ENCODE data around the gene ALK.
"Not testable (repeated sequence)": the region's sequence is repeated elsewhere in the genome, so short reads cannot be mapped to it uniquely, and the experiment has no call there.

The ALK gene

DNA sequence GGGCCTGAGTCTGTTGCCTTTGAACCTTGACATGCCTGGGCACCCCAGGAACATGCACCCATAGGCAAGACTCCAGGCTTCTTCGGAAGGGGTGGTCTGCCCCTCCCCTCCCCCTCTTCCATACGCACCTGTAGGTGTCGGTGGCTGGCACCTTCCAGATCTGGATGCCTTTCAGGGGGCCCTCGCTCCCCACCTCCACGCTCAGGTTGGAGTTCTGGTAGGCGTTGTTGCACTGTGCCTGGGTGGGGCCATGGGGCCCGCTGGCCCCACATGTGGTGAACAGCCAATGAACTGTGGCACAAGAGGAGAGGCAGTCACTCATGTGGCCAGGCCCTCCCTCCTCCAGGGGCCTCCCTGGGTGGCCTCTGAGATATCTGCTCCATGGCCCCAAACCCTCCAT, 670.4 kb downstream of the ALK start:
- DNase-seq (ENCODE audit: low read depth in 2 of 2): no peak

DNA sequence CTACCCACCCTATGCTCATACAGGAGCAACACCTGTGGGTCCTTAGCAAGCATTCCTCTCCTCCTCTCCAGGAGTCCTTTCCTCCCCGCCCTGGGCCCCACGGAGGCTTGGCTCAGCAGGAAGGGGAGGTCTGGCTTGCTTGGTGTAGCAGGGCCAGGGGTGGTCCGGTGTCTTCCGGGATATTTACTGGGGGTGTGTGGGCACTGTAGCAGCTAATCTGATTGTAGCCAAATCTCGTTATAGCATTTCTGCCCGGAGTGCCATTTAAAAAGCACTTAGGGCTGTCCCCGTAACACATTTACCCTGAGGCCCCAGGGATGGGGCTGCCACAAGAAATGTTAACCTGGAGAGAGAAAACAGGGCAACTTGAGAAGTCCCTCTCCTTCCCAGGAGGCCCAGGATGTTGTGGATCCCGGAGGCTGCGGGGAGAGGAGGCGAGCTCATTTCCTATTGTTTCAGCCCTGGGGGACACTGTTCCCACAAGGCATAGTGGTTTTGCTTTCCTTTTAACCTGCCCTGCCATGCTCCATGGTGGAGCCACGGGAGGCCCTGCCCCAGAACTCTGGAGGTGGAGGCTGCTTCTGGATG, 671.6 kb downstream of the ALK start:
- no peak for DNase-seq (ENCODE audit: low read depth in 2 of 2)

DNA sequence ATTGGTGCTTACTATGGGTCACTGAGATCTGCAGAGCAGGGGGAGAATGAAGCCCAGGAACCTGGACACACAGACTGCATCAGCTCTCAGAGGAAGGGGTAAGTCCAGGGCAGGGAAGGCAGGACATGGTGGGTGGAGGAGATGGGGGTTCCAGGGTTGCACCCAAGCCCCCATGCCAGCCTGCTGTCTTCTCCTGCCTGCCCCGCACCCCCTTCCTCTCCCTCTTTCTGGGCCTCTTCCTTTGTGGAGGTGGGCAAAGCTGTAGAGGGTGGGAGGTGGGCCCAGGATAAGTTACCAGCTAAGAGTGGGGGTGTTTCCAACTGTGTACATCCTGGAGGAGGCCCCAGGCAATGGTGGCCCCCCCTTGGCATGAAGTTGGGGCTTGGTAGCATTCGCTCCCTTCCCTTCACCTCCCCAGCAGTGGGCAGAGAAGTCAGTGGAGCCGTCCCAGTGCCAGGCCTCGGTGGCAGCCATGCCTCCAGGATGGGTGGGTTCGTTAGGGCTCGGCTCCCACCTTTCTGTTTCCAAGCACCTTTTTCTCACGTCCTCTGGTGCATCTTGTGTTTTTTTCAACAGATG, 674.0 kb downstream of the ALK start:
- no peak for DNase-seq (ENCODE audit: low read depth in 2 of 2)

DNA sequence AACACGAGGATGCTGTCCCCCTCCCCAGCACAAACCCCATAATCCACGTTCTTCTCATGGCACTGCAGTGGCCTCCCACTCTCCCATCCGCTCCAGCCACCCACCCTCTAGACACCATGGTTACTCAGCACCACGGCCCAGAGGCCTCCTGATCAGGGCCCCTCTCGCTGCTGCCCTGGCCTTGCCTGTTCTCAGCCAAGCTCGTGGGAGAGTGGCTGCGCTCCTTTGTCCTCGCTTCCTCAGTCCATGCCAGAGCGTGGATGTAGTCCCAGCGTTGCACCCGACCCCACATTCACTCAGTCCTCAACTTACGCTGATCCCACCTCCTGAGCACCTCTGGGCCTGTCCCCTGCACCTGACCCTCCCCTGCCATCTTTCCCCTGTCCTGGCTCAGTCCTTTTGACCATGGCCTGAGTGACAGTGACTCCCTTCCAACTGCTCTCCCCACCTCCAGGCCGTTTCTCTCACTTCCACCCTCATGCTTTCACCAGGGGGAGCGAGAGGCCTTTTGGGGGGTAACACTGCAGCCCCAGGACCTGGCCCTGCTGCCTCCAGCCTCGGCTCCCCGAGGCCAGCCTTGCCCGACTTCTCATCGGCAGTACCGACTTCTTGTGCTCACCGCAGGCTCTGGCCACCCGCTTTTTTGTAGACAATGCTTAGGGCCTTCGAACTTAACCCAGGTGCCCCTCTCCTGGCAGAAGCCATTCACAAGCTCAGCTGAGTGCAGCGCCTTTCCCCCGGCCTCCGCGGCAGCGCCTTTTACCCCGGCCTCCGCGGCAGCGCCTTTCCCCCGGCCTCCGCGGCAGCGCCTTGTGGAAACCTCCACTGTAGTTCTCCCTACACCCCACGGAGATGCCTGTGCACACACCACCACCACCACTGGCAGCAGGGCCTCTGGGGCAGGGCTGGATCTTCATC, 674.7 kb downstream of the ALK start:
- DNase-seq (ENCODE audit: low read depth in 2 of 2): no peak

DNA sequence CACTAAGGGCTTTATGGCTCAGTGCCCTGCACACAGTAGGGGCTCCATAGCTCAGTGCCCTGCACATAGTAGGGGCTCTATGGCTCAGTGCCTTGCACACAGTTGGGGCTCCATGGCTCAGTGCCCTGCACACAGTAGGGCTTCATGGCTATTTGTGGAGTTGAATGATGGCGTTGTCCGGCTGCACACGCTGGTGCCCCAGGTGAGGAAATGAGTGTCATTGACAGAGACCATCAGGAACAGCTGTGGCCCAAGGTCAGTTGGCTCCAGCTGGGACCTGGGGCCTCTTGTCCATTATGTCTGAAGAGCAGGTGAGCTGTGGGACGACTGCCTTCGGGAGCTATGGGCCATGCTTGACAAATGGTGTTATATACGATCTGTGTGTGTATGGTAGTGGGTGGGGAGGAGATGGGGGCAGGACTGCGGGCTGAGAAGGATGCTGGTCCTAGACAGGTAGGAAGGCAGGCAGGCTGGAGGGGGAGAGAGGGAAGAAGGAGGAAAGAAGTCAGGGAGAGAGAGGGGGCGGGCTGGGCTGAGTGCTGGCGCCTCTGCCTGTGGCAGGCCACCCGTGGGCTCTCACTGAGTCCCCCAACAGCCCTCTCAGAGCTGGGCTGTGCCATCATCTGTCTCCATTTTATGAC, 675.5 kb downstream of the ALK start:
- no peak for DNase-seq (ENCODE audit: low read depth in 2 of 2)

DNA sequence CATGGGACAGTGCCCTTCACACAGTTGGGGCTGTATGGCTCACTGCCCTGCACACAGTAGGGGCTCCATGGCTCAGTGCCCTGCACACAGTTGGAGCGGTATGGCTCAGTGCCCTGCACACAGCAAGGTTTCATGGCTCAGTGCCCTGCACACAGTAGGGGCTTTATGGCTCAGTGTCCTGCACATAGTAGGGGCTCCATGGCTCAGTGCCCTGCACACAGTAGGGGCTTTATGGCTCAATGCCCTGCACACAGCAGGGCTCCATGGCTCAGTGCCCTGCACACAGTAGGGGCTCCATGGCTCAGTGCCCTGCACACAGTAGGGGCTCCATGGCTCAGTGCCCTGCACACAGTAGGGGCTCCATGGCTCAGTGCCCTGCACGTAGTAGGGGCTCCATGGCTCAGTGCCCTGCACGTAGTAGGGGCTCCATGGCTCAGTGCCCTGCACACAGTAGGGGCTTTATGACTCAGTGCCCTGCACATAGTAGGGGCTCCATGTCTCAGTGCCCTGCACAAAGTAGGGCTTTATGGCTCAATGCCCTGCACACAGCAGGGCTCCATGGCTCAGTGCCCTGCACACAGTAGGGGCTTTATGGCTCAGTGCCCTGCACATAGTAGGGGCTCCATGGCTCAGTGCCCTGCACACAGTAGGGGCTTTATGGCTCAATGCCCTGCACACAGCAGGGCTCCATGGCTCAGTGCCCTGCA, 676.2 kb downstream of the ALK start:
- DNase-seq (ENCODE audit: low read depth in 2 of 2): not testable (repeated sequence)

DNA sequence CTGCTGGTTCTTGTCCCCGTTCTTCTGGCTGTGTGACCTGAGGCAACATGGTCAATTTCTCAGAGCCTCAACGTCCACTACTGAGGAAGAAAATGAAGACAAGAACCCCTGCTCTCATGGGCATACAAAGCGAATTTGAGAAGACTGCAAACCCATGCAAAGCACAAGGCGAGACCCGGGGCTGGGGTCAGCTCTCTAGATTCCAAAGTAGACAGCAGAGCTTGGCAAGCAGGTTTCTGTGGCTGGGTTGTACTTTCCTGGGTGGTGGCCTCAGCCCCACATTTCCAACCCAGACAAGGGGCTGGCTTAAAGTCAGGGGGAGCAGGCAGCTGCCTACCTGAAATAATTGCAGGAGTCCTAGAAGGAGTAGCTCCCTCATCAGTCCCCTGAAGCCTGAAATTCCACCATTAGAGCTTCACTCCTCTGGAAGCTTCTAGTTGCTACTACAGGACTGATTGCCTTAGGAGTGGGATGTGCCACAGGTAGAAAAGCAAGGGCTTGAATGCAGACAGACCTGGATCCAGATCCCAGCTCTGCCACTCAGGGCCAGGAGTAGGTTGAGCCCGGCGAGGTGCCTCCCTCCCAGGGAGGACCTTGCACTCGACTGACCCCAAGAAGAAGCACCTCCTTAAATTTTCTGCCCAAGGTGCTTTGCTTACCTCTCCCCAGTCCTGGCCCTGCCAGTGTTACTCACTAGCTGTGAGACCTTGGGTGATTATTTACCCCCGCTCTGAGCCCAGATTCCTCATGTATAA, 678.6 kb downstream of the ALK start:
- DNase-seq (ENCODE audit: low read depth in 2 of 2): no peak

- no peak for DNase-seq (ENCODE audit: low read depth in 2 of 2)
Observed at GRCh38 chr2:29241955-29242565, 679.3 kb downstream of the ALK start.

GRCh38 chr2:29241341-29241740, 680.0 kb downstream of the ALK start:
- DNase-seq (ENCODE audit: low read depth in 2 of 2): no peak

DNA sequence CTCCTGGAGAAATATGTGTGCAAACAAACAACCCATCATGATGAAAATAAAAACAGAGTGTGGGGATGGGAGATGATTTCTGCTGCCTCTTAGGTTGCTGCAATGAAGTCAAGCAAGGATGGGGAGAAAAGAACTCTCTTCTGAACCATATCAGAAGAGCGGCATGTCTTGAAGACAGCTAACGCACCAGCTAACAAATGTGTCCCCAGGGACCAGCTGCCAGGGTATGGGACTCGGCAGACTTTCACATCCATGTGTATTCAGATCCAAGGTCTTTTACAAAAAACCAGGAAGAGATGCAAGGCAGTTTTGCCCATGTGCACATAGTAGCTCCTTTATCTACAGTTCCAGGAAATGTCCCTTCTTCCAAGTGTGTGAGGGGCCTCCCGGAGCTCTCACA, 680.8 kb downstream of the ALK start:
- DNase-seq (ENCODE audit: low read depth in 2 of 2): no peak

DNA sequence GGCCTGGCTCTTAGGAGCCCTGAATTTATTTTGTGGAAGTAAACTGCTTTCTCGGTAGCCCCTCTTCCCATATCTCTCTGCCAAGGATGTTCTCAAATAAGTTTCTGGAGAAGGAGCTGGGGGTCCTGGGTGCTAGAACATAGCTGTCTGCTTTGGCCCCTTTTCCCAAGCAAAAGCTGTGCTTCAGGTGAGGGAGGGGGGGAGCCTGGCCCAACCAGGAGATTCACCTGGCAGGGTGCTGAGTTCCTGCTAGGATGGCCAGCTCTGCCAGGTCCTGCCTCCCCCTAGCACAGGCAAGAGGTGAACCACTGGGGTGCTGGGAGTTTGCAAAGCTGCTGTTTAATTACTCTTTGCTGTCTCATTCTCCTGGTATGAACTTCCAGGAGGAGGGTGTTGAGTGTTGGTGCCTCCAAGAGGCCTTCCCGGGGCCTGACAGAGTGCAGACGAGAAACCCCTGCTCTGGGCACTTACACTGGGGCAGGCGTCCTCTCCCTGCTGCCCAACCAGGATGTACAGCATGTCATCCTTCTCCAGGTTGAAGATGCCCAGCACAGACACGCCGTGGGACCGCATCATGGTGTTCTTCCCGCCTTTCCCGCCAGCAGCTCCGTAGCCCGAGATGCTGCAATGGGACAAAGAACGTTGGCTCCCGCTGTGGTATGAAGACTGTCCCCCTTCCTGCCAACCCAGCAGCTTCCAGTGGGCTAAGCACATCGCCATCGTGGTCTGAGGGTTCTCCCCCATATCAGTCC, 682.0 kb downstream of the ALK start:
- DNase-seq (ENCODE audit: low read depth in 2 of 2): no peak

DNA sequence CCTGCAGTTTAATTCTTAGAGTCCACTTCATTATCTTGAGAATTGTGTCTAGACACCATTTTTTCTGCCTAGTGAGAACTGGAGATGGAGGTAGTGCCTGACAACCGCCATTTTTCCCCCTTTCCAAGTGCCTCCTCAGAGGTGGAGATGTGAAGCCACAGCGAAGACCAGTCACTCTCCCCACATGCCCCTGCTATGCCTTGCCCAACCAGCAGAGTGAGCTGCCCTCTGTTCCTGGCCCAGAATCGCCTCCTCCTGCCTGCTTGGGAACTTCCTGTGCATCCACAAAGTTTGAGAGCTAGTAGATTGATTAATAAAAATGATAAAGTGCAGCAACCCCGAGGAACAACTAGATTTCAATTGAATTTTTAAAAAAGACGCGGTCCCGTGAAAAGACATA, 682.9 kb downstream of the ALK start:
- no peak for DNase-seq (ENCODE audit: low read depth in 2 of 2)

DNA sequence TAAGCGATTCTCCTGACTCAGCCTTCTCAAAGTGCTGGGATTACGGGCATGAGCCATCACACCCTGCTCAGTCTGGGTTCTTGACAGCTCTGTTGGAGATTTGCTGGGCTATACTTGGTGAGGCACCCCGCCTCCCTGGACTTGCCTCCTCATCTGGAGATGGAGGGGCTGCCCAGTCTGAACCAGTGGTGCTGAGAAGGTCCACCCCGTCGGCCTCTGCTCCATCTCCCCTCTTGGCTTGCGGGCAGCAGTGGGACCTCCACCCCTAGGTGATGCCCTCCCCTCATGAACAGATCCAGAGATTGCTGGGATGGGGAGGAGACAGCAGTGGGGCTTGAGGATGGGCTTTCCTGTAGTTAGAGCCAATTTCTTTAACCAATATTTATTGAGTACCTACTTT, 685.3 kb downstream of the ALK start:
- DNase-seq (ENCODE audit: low read depth in 2 of 2): no peak

DNA sequence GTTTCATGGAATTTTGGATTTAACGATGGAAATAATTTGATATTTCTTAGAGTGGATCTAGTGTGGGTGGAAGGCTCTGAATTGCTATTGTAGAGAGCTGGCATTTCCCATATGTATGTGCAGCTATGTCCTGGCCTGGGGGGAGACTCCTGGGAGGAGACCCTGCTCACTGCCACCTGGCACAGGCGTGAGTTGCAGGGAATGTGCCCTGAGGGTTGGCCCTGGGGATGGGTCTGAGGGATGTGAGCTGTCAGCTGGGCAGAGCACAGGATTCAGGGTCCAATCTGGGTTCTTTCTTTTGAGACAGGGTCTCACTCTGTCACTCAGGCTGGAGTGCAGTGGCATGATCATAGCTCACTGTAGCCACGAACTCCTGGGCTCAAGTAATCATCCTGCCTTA, 686.0 kb downstream of the ALK start:
- no peak for DNase-seq (ENCODE audit: low read depth in 2 of 2)

- no peak for DNase-seq (ENCODE audit: low read depth in 2 of 2)
Observed at GRCh38 chr2:29233428-29233827, 688.0 kb downstream of the ALK start.

GRCh38 chr2:29232041-29232440, 689.3 kb downstream of the ALK start:
- no peak for DNase-seq (ENCODE audit: low read depth in 2 of 2)

GRCh38 chr2:29229640-29230039, 691.7 kb downstream of the ALK start:
- no peak for DNase-seq (ENCODE audit: low read depth in 2 of 2)

DNA sequence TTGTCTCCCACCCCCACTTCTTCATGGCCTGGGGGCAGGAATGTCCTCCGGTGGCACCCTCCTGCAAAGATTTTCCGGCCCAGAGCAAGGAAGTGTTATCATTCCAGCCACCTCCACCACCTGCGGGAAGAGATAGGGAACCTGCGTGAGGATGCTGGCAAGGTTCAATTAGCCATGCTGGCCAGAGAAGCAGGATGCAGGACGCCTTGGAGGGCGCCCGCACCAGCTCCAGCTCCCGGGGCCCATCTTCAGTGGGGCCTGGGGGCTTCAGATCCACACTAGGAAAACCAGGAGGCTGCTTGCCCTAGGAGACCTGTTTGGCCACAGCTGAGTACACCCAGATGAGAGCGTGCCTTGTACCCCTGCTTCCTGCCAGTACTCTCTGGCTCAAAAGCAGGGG, 692.4 kb downstream of the ALK start:
- DNase-seq (ENCODE audit: low read depth in 2 of 2): no peak

- DNase-seq (ENCODE audit: low read depth in 2 of 2): no peak
Observed at GRCh38 chr2:29227935-29228675, 693.3 kb downstream of the ALK start.
